HCT116 (cell line): Measurements from ENCODE around the gene KCNK10. TPM values are rescaled to one million over a fixed set of nuclear protein-coding genes. Genes with fewer than 3 reads are reported as not detected.

Source experiments
- ATAC-seq: fragments of 200-7000 bp; cut with Tn5 transposase; 2 replicates; pipeline ENCODE4 v1.9.1; 2020; ENCODE audit warnings: mild to moderate bottlenecking, moderate library complexity
- BruUV-seq: library from RNA; stranded (reverse); fragments of 400-500 nt; replicated peaks from 2 replicates; lab custom pipeline; 2021; lab: Mats Ljungman, UMichigan
- CTCF ChIA-PET: fragments of 300-600 bp; sonication (Branson Sonifier 250); formaldehyde crosslinking; loops from one replicate; lab custom pipeline; 2021; ENCODE audit warnings: antibody characterized with exemption; lab: Charles Lee
- POLR2A ChIA-PET: fragments of 300-600, 350-600 bp; sonication (Branson Sonifier 250); formaldehyde crosslinking; loops from one replicate; lab custom pipeline; 2021; ENCODE audit warnings: antibody characterized with exemption; lab: Charles Lee
- RAD21 ChIA-PET, 2 experiments: fragments of 300-600 bp; sonication (Branson Sonifier 250); formaldehyde crosslinking; loops; one replicate each; lab custom pipeline; 2023; ENCODE audit warnings: low total read pairs in 2 of 2; ENCODE audit not compliant: uncharacterized antibody in 2 of 2, unreplicated experiment in 2 of 2, low non-redundant PET in 1 of 2; lab: Charles Lee
- DNase-seq: peaks from one replicate; pipeline ENCODE4 v3.0.0-alpha.2; 2010; ENCODE audit warnings: low read depth, low spot score
- H2AFZ ChIP-seq: fragments of 200-600 bp; shearing (Covaris generic), sonication (generic); 2 replicates; pipeline ENCODE4 v1.6.1; 2017; ENCODE audit warnings: low read depth, mixed run types, mixed read lengths, antibody characterized with exemption, low read length; ENCODE audit not compliant: poor library complexity, severe bottlenecking
- H3K27ac ChIP-seq: 2 replicates; pipeline ENCODE4 v1.5.1; 2012; ENCODE audit warnings: low read depth, low read length
- H3K27me3 ChIP-seq: fragments of 200-600 bp; sonication (generic); 2 replicates; pipeline ENCODE4 v1.6.1; 2016; ENCODE audit warnings: mixed run types, low read length, mixed read lengths; ENCODE audit not compliant: insufficient read depth
- H3K36me3 ChIP-seq, 2 experiments: fragments of 200-500 bp in 1 of 2; fragments of 200-600 bp in 1 of 2; sonication (Bioruptor generic) in 1 of 2; sonication (generic) in 1 of 2; 2 replicates each; pipeline versions ENCODE4 v1.5.1 to v1.6.1; 2014 to 2016; ENCODE audit warnings: low read length in 2 of 2, inconsistent platforms in 1 of 2, mixed read lengths in 1 of 2, mixed run types in 1 of 2; ENCODE audit not compliant: insufficient read depth in 2 of 2, control insufficient read depth in 1 of 2
- H3K4me1 ChIP-seq, 2 experiments: fragments of 200-600 bp in 1 of 2; sonication (generic) in 1 of 2; 2 replicates each; pipeline versions ENCODE4 v1.5.1 to v1.6.1; 2012 to 2017; ENCODE audit warnings: low read length in 2 of 2, inconsistent platforms in 1 of 2, mild to moderate bottlenecking in 1 of 2, mixed read lengths in 1 of 2, mixed run types in 1 of 2, moderate library complexity in 1 of 2; ENCODE audit not compliant: insufficient read depth in 2 of 2, control insufficient read depth in 1 of 2
- H3K4me2 ChIP-seq: fragments of 200-600 bp; sonication (generic); 2 replicates; pipeline ENCODE4 v1.6.1; 2017; ENCODE audit warnings: mixed run types, low read length, mixed read lengths
- H3K4me3 ChIP-seq, 2 experiments: fragments of 200-600 bp in 1 of 2; sonication (generic) in 1 of 2; replicated peaks in 1 of 2; 2 replicates each; pipeline ENCODE4 v1.5.1; 2011 to 2016; ENCODE audit warnings: low read length in 2 of 2, control low read depth in 1 of 2, low read depth in 1 of 2, mild to moderate bottlenecking in 1 of 2, mixed read lengths in 1 of 2, mixed run types in 1 of 2
- H3K79me2 ChIP-seq: fragments of 200-600 bp; sonication (generic); 2 replicates; pipeline ENCODE4 v1.6.1; 2017; ENCODE audit warnings: mild to moderate bottlenecking, mixed run types, low read length, moderate library complexity, mixed read lengths; ENCODE audit not compliant: insufficient read depth
- H3K9ac ChIP-seq: fragments of 200-600 bp; sonication (generic); 2 replicates; pipeline ENCODE4 v1.6.1; 2016; ENCODE audit warnings: low read length, mixed read lengths
- H3K9me2 ChIP-seq: fragments of 200-600 bp; sonication (generic), shearing (Covaris generic); 2 replicates; pipeline ENCODE4 v1.6.1; 2017; ENCODE audit warnings: mixed run types, mild to moderate bottlenecking, moderate library complexity; ENCODE audit not compliant: insufficient read depth
- H3K9me3 ChIP-seq, 2 experiments: fragments of 200-500 bp in 1 of 2; fragments of 200-600 bp in 1 of 2; sonication (Bioruptor generic) in 1 of 2; sonication (generic) in 1 of 2; 2 replicates each; pipeline ENCODE4 v1.6.1; 2014 to 2017; ENCODE audit warnings: low read length in 2 of 2, mixed read lengths in 2 of 2, inconsistent platforms in 1 of 2, low read depth in 1 of 2, mild to moderate bottlenecking in 1 of 2, mixed run types in 1 of 2, moderate library complexity in 1 of 2; ENCODE audit not compliant: control insufficient read depth in 1 of 2, insufficient read depth in 1 of 2
- H4K20me1 ChIP-seq: fragments of 200-600 bp; sonication (generic), shearing (Covaris generic); 2 replicates; pipeline ENCODE4 v1.6.1; 2017; ENCODE audit warnings: mixed run types, mild to moderate bottlenecking, moderate library complexity; ENCODE audit not compliant: insufficient read depth
- CBX3 ChIP-seq: IDR thresholded peaks from 2 replicates; pipeline ENCODE4 v1.6.1; 2012; ENCODE audit warnings: low read depth
- CEBPB ChIP-seq: IDR thresholded peaks from 2 replicates; pipeline ENCODE4 v1.6.1; 2012; ENCODE audit warnings: low read depth
- EGR1 ChIP-seq: IDR thresholded peaks from 2 replicates; pipeline ENCODE4 v1.6.1; 2012; ENCODE audit warnings: low read depth
- EZH2phosphoT487 ChIP-seq: fragments of 200-600 bp; IDR thresholded peaks from 2 replicates; pipeline ENCODE4 v1.6.1; 2018; ENCODE audit warnings: antibody characterized with exemption, borderline replicate concordance
- JUND ChIP-seq: IDR thresholded peaks from 2 replicates; pipeline ENCODE4 v1.6.1; 2012
- MAX ChIP-seq: IDR thresholded peaks from 2 replicates; pipeline ENCODE4 v1.6.1; 2012
- SIN3A ChIP-seq: IDR thresholded peaks from 2 replicates; pipeline ENCODE4 v1.6.1; 2012; ENCODE audit warnings: low read depth
- YY1 ChIP-seq: IDR thresholded peaks from 2 replicates; pipeline ENCODE4 v1.6.1; 2011; ENCODE audit warnings: low read length, low read depth, moderate library complexity, mild to moderate bottlenecking; ENCODE audit not compliant: insufficient replicate concordance; ENCODE audit errors: extremely low read depth
- ZBTB33 ChIP-seq: IDR thresholded peaks from 2 replicates; pipeline ENCODE4 v1.6.1; 2011; ENCODE audit warnings: mild to moderate bottlenecking, low read length, moderate library complexity; ENCODE audit not compliant: insufficient replicate concordance; ENCODE audit errors: extremely low read depth
- intact Hi-C: fragments of 100-400 bp; cut with micrococcal nuclease; formaldehyde crosslinking; loops from 2 replicates; pipeline ENCODE4 v1.10.0; 2022
- total RNA-seq: library from RNA; stranded (reverse); gene quantifications from one replicate; pipeline ENCODE4 v1.2.1, GENCODE V29; 2021; ENCODE audit not compliant: unreplicated experiment

Gene KCNK10
- total RNA-seq, 1 experiment from 2014 or later: not detected

GRCh38 chr14:88225721-88226120 is 97.3 kb downstream of the KCNK10 start:
- DNase-seq (no peak), ATAC-seq (no peak)
- Histone ChIP-seq H3K9ac (no peak overlapping the region), H3K4me3 (no peak overlapping the region), H2AFZ (no peak overlapping the region), H3K36me3 (no peaks in the 10 kb centered on the region), H3K79me2 (no peaks in the 10 kb centered on the region), H4K20me1 (no peaks in the 10 kb centered on the region), H3K4me2 (no peak overlapping the region), H3K27ac (no peak overlapping the region), H3K9me2 (no peaks in the 10 kb centered on the region), H3K4me1 (no peaks in the 10 kb centered on the region), H3K9me3 (no peaks in the 10 kb centered on the region), H3K27me3 (peaks cover 18% of the 10 kb centered on the region)
- ChIA-PET POLR2A (no interaction called here), CTCF (no interaction called here), RAD21 (no interaction called here)
- BruUV-seq: no TSS peak
- TF ChIP-seq EZH2phosphoT487: no peak
- no peak for TF ChIP-seq YY1
- TF ChIP-seq JUND: no peak
- no peak for TF ChIP-seq EGR1
- TF ChIP-seq MAX: no peak
- intact Hi-C loops: no loop called here

GRCh38 chr14:88218119-88218915 is 104.8 kb downstream of the KCNK10 start:
- Histone ChIP-seq H3K79me2 (no peaks in the 10 kb centered on the region), H2AFZ (no peak overlapping the region), H3K36me3 (no peaks in the 10 kb centered on the region), H3K4me3 (no peak overlapping the region), H3K9me2 (no peaks in the 10 kb centered on the region), H3K4me2 (no peak overlapping the region), H4K20me1 (no peaks in the 10 kb centered on the region), H3K9me3 (no peaks in the 10 kb centered on the region), H3K4me1 (no peaks in the 10 kb centered on the region), H3K9ac (no peak overlapping the region), H3K27me3 (no peaks in the 10 kb centered on the region), H3K27ac (no peak overlapping the region)
- CTCF ChIA-PET: no interaction called here
- intact Hi-C loops: no loop called here
- no peak for ATAC-seq
- RAD21 ChIA-PET: no interaction called here
- POLR2A ChIA-PET: no interaction called here
- no TSS peak for BruUV-seq
- no peak for TF ChIP-seq SIN3A
- TF ChIP-seq JUND: no peak
- no peak for TF ChIP-seq ZBTB33
- TF ChIP-seq CEBPB: no peak
- TF ChIP-seq CBX3: no peak
- DNase-seq: no peak
